ENCODE data around the gene EIF2B2. TPM values are rescaled to one million over a fixed set of nuclear protein-coding genes. Genes with fewer than 3 reads are reported as not detected.

Gene EIF2B2
- total and polyA plus RNA-seq, 2 of the 13 experiments (the other 11 are each of a cell fraction or from before 2014, with no cell fraction given) = 54.4 to 78.6 TPM

DNA sequence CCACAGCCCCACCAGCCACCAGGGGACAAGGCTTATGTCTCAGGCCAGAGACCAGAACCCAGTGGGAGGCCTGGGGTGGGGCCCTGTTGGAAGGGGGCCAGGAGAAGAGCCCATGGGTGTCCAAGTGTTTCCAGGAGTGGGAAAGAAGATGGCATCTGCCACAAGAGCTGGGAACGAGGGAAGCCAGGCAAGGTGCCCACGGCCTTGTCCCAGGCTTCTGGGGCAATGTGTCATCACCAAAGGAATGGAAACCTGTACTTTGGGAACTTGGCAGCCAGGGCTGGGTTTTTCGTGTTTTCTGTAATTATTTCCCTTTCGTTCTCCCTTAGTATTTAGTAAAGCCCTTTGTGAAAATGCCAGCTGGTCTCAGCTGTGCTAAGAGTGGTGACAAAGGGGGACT is 42.0 kb upstream of the EIF2B2 start:
- Histone ChIP-seq H3K4me2 (ENCODE audit: low read depth, low read length) (no peak overlapping the region), H3K36me3 (replicated peaks in 1 of 2; ENCODE audit: control insufficient read depth in 1 of 2, insufficient read depth in 2 of 2, low read length in 2 of 2) (no peaks in the 10 kb centered on the region), H3K4me3 (replicated peaks in 1 of 3; ENCODE audit: insufficient read depth in 1 of 3, low read depth in 2 of 3, low read length in 3 of 3) (no peak overlapping the region), H3K9ac (ENCODE audit: insufficient read depth, low read depth, low read length) (no peak overlapping the region), H3K79me2 (ENCODE audit: insufficient read depth, low read length) (no peaks in the 10 kb centered on the region), H3K27ac (ENCODE audit: extremely low read length, insufficient read depth, low read length) (no peak overlapping the region), H2AFZ (ENCODE audit: low read length) (no peak overlapping the region), H4K20me1 (ENCODE audit: insufficient read depth, low read length) (no peaks in the 10 kb centered on the region), H3K27me3 (ENCODE audit: control insufficient read depth in 1 of 2, insufficient read depth in 2 of 2, low read length in 2 of 2) (peaks cover 3 to 32% of the 10 kb centered on the region in 2 experiments; a peak in 3 of 5 replicates), H3K4me1 (ENCODE audit: insufficient read depth, low read length) (peaks cover 43% of the 10 kb centered on the region), H3K9me3 (ENCODE audit: low read length) (no peaks in the 10 kb centered on the region)
- FAIRE-seq = no peak
- TF ChIP-seq, protein P1, sequence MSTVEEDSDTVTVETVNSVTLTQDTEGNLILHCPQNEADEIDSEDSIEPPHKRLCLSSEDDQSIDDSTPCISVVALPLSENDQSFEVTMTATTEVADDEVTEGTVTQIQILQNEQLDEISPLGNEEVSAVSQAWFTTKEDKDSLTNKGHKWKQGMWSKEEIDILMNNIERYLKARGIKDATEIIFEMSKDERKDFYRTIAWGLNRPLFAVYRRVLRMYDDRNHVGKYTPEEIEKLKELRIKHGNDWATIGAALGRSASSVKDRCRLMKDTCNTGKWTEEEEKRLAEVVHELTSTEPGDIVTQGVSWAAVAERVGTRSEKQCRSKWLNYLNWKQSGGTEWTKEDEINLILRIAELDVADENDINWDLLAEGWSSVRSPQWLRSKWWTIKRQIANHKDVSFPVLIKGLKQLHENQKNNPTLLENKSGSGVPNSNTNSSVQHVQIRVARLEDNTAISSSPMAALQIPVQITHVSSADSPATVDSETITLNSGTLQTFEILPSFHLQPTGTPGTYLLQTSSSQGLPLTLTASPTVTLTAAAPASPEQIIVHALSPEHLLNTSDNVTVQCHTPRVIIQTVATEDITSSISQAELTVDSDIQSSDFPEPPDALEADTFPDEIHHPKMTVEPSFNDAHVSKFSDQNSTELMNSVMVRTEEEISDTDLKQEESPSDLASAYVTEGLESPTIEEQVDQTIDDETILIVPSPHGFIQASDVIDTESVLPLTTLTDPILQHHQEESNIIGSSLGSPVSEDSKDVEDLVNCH (CRISPR knock-in tag; IDR thresholded peaks at IDR 0.05) = no peak
- POLR2A ChIA-PET = interaction anchor here (1.0 kb wide), 1 partner anchor 9 kb away, joined by 4 read pairs; no protein-coding TSS in a partner anchor
- in situ Hi-C loops (cut with HindIII; ENCODE audit: extremely low pct_ligation_motif_present, low pct_unique_long_range_greater_than_20kb) = no loop called here
- DNase-seq (ENCODE audit: low spot score) = no peak
- BruUV-seq (replicated peaks) = no TSS peak
- intact Hi-C loops (cut with micrococcal nuclease; ENCODE audit: unreplicated experiment) = no loop called here
- 38% methylated on average over 4 of the region's 4 CpGs for WGBS (ENCODE audit: low lambda C conversion rate)
- CTCF ChIA-PET (ENCODE audit: low intra/inter-chr PET ratio, low total read pairs) = no interaction called here
- ATAC-seq = no peak

GRCh38 chr14:74961238-74961911 is 41.3 kb upstream of the EIF2B2 start:
- intact Hi-C loops (cut with micrococcal nuclease; ENCODE audit: unreplicated experiment) = no loop called here

More at GRCh38 chr14:74961238-74961911, 41.3 kb upstream of the EIF2B2 start:
- no peak overlapping the region for H3K27ac ChIP-seq (ENCODE audit: extremely low read length, insufficient read depth, low read length)
- H3K36me3 ChIP-seq (replicated peaks in 1 of 2; ENCODE audit: control insufficient read depth in 1 of 2, insufficient read depth in 2 of 2, low read length in 2 of 2) = no peaks in the 10 kb centered on the region
- 45% methylated on average over 3 of the region's 5 CpGs for WGBS (ENCODE audit: low lambda C conversion rate)
- no peak overlapping the region for H3K9ac ChIP-seq (ENCODE audit: insufficient read depth, low read depth, low read length)
- H3K27me3 ChIP-seq (ENCODE audit: control insufficient read depth in 1 of 2, insufficient read depth in 2 of 2, low read length in 2 of 2) = peaks cover 3 to 32% of the 10 kb centered on the region in 2 experiments; a peak in 3 of 5 replicates
- no peak for DNase-seq (ENCODE audit: low spot score)
- no peak overlapping the region for H3K4me2 ChIP-seq (ENCODE audit: low read depth, low read length)
- H3K79me2 ChIP-seq (ENCODE audit: insufficient read depth, low read length) = no peaks in the 10 kb centered on the region
- H2AFZ ChIP-seq (ENCODE audit: low read length) = no peak overlapping the region
- FAIRE-seq = no peak
- BruUV-seq (replicated peaks) = no TSS peak
- CTCF ChIA-PET (ENCODE audit: low intra/inter-chr PET ratio, low total read pairs) = no interaction called here
- no peak for TF ChIP-seq NFYB (CRISPR knock-in tag; IDR thresholded peaks at IDR 0.05)
- TF ChIP-seq YEATS4 (CRISPR knock-in tag; IDR thresholded peaks at IDR 0.05; ENCODE audit: borderline replicate concordance) = no peak
- no peak for TF ChIP-seq MTA1 (CRISPR knock-in tag; IDR thresholded peaks at IDR 0.05; ENCODE audit: borderline replicate concordance)
- TF ChIP-seq ZFP37 (CRISPR knock-in tag; IDR thresholded peaks at IDR 0.05; ENCODE audit: borderline replicate concordance) = no peak
- no peak for TF ChIP-seq MIER3 (CRISPR knock-in tag; IDR thresholded peaks at IDR 0.05; ENCODE audit: borderline replicate concordance)
- TF ChIP-seq SIN3A (IDR thresholded peaks at IDR 0.05; ENCODE audit: borderline replicate concordance, low read depth, low read length) = no peak
- TF ChIP-seq SIX1 (CRISPR knock-in tag; IDR thresholded peaks at IDR 0.05; ENCODE audit: borderline replicate concordance) = no peak
- no peak for TF ChIP-seq RAD21 (CRISPR knock-in tag; IDR thresholded peaks at IDR 0.05)
- in situ Hi-C loops (cut with HindIII; ENCODE audit: extremely low pct_ligation_motif_present, low pct_unique_long_range_greater_than_20kb) = no loop called here
- POLR2A ChIA-PET = no interaction called here
- no peaks in the 10 kb centered on the region for H4K20me1 ChIP-seq (ENCODE audit: insufficient read depth, low read length)
- no peak for ATAC-seq
- H3K4me3 ChIP-seq (replicated peaks in 1 of 3; ENCODE audit: insufficient read depth in 1 of 3, low read depth in 2 of 3, low read length in 3 of 3) = no peak overlapping the region
- H3K4me1 ChIP-seq (ENCODE audit: insufficient read depth, low read length) = peaks cover 37% of the 10 kb centered on the region
- H3K9me3 ChIP-seq (ENCODE audit: low read length) = no peaks in the 10 kb centered on the region

Measured in HepG2 (cell line).